K562 (cell line): ENCODE measurements around the gene IL17RA. TPM values are rescaled to one million over a fixed set of nuclear protein-coding genes. Genes with fewer than 3 reads are reported as not detected.

ENCODE experiments used
- ATAC-seq: fragments of 200-7000 bp; cut with Tn5 transposase; 3 replicates; pipeline ENCODE4 v1.9.1; 2020; ENCODE audit warnings: moderate library complexity
- BruUV-seq: library from RNA; stranded (reverse); fragments of 400-500 nt; replicated peaks from 2 replicates; lab custom pipeline; 2021; lab: Mats Ljungman, UMichigan
- CTCF ChIA-PET: fragments of 300-600 bp; formaldehyde crosslinking; extraction: SDS; loops from one replicate; lab custom pipeline; 2021; ENCODE audit warnings: low intra/inter-chr PET ratio; lab: Yijun Ruan, JAX
- POLR2A ChIA-PET: fragments of 300-600, 350-650 bp; sonication (Branson Sonifier 250); formaldehyde crosslinking; extraction: SDS; loops from one replicate; lab custom pipeline; 2021; ENCODE audit warnings: antibody characterized with exemption, inconsistent platforms; lab: Yijun Ruan, JAX
- DNase-seq, 4 experiments: peaks; one replicate each; pipeline versions ENCODE4 v3.0.0 to v3.0.0-alpha.2; 2011 to 2018; ENCODE audit warnings: low spot score in 3 of 4, mixed read lengths in 3 of 4; ENCODE audit errors: extremely low read depth in 1 of 4
- FAIRE-seq: peaks from 2 replicates; lab custom pipeline; 2011; peaks lifted over from hg19 to GRCh38; lab: Jason Lieb, UNC
- H2AFZ ChIP-seq: 2 replicates; pipeline ENCODE4 v1.6.0; 2011; ENCODE audit warnings: low read depth, low read length, control low read depth, inconsistent platforms
- H3K27ac ChIP-seq: fragments of 200-600 bp; 3 replicates; pipeline ENCODE4 v1.8.0; 2011; ENCODE audit warnings: low read depth, mild to moderate bottlenecking, control low read depth, inconsistent platforms, low read length, moderate library complexity, mixed read lengths; ENCODE audit errors: extremely low read depth
- H3K27me3 ChIP-seq, 2 experiments: fragments of 300-600 bp in 1 of 2; 2 replicates in 1 of 2; 3 replicates in 1 of 2; pipeline versions ENCODE4 v1.6.0 to v1.8.0; 2011; ENCODE audit warnings: inconsistent platforms in 2 of 2, low read length in 2 of 2, mild to moderate bottlenecking in 1 of 2, mixed read lengths in 1 of 2, moderate library complexity in 1 of 2; ENCODE audit not compliant: control insufficient read depth in 2 of 2, insufficient read depth in 2 of 2
- H3K36me3 ChIP-seq: fragments of 300-600 bp; 3 replicates; pipeline ENCODE4 v1.8.0; 2011; ENCODE audit warnings: mild to moderate bottlenecking, low read length, inconsistent platforms; ENCODE audit not compliant: control insufficient read depth, insufficient read depth
- H3K4me1 ChIP-seq, 2 experiments: fragments of 200-600 bp in 1 of 2; replicated peaks in 1 of 2; 2 replicates in 1 of 2; 3 replicates in 1 of 2; pipeline versions ENCODE4 v1.5.1 to v1.8.0; 2011; ENCODE audit warnings: inconsistent platforms in 2 of 2, low read length in 2 of 2, mild to moderate bottlenecking in 1 of 2, mixed read lengths in 1 of 2, moderate library complexity in 1 of 2; ENCODE audit not compliant: control insufficient read depth in 2 of 2, insufficient read depth in 2 of 2
- H3K4me2 ChIP-seq: 2 replicates; pipeline ENCODE4 v1.6.1; 2011; ENCODE audit warnings: low read length, control low read depth, inconsistent platforms, mixed read lengths; ENCODE audit not compliant: insufficient read depth
- H3K4me3 ChIP-seq: fragments of 200-600 bp; sonication (generic), shearing (Covaris generic); 2 replicates; pipeline ENCODE4 v1.5.1; 2016; ENCODE audit warnings: control low read depth, inconsistent platforms
- H3K79me2 ChIP-seq: fragments of 200-600 bp; 3 replicates; pipeline ENCODE4 v1.8.0; 2011; ENCODE audit warnings: low read length, inconsistent platforms; ENCODE audit not compliant: control insufficient read depth, insufficient read depth
- H3K9ac ChIP-seq, 2 experiments: 2 replicates each; pipeline versions ENCODE4 v1.6.0 to v1.6.1; 2011; ENCODE audit warnings: low read depth in 2 of 2, low read length in 2 of 2, control low read depth in 1 of 2, inconsistent platforms in 1 of 2, mild to moderate bottlenecking in 1 of 2, mixed read lengths in 1 of 2; ENCODE audit not compliant: insufficient read depth in 1 of 2
- H3K9me1 ChIP-seq: one replicate; pipeline ENCODE4 v1.6.0; 2011; ENCODE audit warnings: inconsistent platforms, mild to moderate bottlenecking, low read length, moderate library complexity; ENCODE audit not compliant: control insufficient read depth, insufficient read depth
- H3K9me3 ChIP-seq: replicated peaks from 2 replicates; pipeline ENCODE4 v1.5.1; 2011; ENCODE audit warnings: low read depth, low read length, inconsistent platforms; ENCODE audit not compliant: control insufficient read depth, insufficient read depth
- H4K20me1 ChIP-seq: replicated peaks from 2 replicates; pipeline ENCODE4 v1.6.1; 2011; ENCODE audit warnings: low read length, inconsistent platforms, mixed read lengths; ENCODE audit not compliant: control insufficient read depth, insufficient read depth
- CBX3 ChIP-seq, 2 experiments: IDR thresholded peaks; 1 replicate in 1 of 2; 2 replicates in 1 of 2; pipeline ENCODE4 v1.6.1; 2012; ENCODE audit warnings: inconsistent platforms in 2 of 2, low read length in 2 of 2, borderline replicate concordance in 1 of 2, control low read depth in 1 of 2
- ELK3 ChIP-seq: fragments of 450-650 bp; formaldehyde crosslinking; IDR thresholded peaks from 2 replicates; pipeline ENCODE4 v1.4.0; 2020; ENCODE audit warnings: mild to moderate bottlenecking
- HDAC6 ChIP-seq: IDR thresholded peaks from 2 replicates; pipeline ENCODE4 v1.6.1; 2012; ENCODE audit warnings: low read depth, mild to moderate bottlenecking, control low read depth, inconsistent platforms, low read length, moderate library complexity
- HDGF ChIP-seq: fragments of 450-650 bp; IDR thresholded peaks from 2 replicates; pipeline ENCODE4 v1.6.1; 2016
- MTA1 ChIP-seq: fragments of 450-650 bp; IDR thresholded peaks from 2 replicates; pipeline ENCODE4 v1.6.1; 2017; ENCODE audit warnings: borderline replicate concordance
- PHF8 ChIP-seq: fragments of 200-600 bp; sonication (generic); IDR thresholded peaks from 2 replicates; pipeline ENCODE4 v1.6.1; 2012; ENCODE audit warnings: mixed run types, mild to moderate bottlenecking, inconsistent platforms, low read length, moderate library complexity, borderline replicate concordance
- ZNF436 ChIP-seq: fragments of 250-450, 450-650 bp; sonication (Bioruptor Pico); formaldehyde crosslinking; IDR thresholded peaks from 2 replicates; pipeline ENCODE4 v1.7.0; 2020; ENCODE audit warnings: mild to moderate bottlenecking
- ZNF668 ChIP-seq: fragments of 250-450 bp; sonication (Bioruptor Pico); IDR thresholded peaks from 2 replicates; pipeline ENCODE4 v1.8.0; 2022; ENCODE audit warnings: mild to moderate bottlenecking, inconsistent platforms
- WGBS: fragments of 100-300 bp; shearing (Covaris generic); methylation state at CpG from one replicate; pipeline ENCODE4 v1.1.6; 2016; ENCODE audit warnings: low coverage, mixed read lengths; ENCODE audit not compliant: insufficient coverage; ENCODE audit errors: missing lambda C conversion rate; 5-methylcytosine and 5-hydroxymethylcytosine counted together
- in situ Hi-C: fragments of 300-500 bp; cut with MboI; formaldehyde crosslinking; loops from 4 replicates; pipeline ENCODE4 v1.15.0; 2018; ENCODE audit warnings: inconsistent platforms, mixed read lengths
- intact Hi-C: fragments of 100-400 bp; cut with micrococcal nuclease; formaldehyde crosslinking; loops from 2 replicates; pipeline ENCODE4 v1.14.2; 2022
- polyA plus RNA-seq, 8 experiments: library from polyadenylated mRNA; depleted of rRNA in 4 of 8; stranded (reverse) in 5 of 8; unstranded in 3 of 8; fragments of >200 nt; fragmentation: Nextera tagmentation in 2 of 8; fragmentation: Illumina TruSeq in 1 of 8; extraction: Ambion mirVana in 2 of 8; extraction: Trizol in 1 of 8; gene quantifications; 2 replicates each; pipeline versions ENCODE4 v1.2.1 to v1.2.3, GENCODE V29; 2011 to 2014; ENCODE audit warnings: inconsistent platforms in 1 of 8, missing spikeins in 1 of 8
- total RNA-seq, 7 experiments: library from RNA; depleted of rRNA in 6 of 7; stranded (reverse); fragments of >200 nt in 6 of 7; fragmentation: Illumina TruSeq in 2 of 7; extraction: Trizol in 2 of 7; gene quantifications; 2 replicates each; pipeline versions ENCODE4 v1.2.1 to v1.2.3, GENCODE V29; 2011 to 2021; ENCODE audit warnings: low replicate concordance in 1 of 7

The IL17RA gene
- total and polyA plus RNA-seq, 9 of the 15 experiments (the other 6 are each of a cell fraction or from before 2014, with no cell fraction given), result 0.17 to 11.8 (median 3.7) TPM

- Histone ChIP-seq H3K79me2 (peaks cover 8% of the 10 kb centered on the region; the same call in 1 of the 3 replicates), H3K9me1 (no peaks in the 10 kb centered on the region), H3K27me3 (no peaks in the 10 kb centered on the region), H3K4me2 (no peak overlapping the region), H3K36me3 (peaks cover 18% of the 10 kb centered on the region; the same call in 1 of the 3 replicates), H2AFZ (no peak overlapping the region), H4K20me1 (peaks cover 15% of the 10 kb centered on the region), H3K4me1 (peaks cover 5 to 7% of the 10 kb centered on the region in 2 experiments; a peak in 2 of 5 replicates), H3K4me3 (no peak overlapping the region), H3K9ac (no peak overlapping the region), H3K27ac (no peak overlapping the region), H3K9me3 (no peaks in the 10 kb centered on the region)
- no peak for TF ChIP-seq ZNF436 (CRISPR knock-in tag)
- no peak for TF ChIP-seq CBX3 (IDR thresholded peaks at IDR 0.05; ENCODE audit: borderline replicate concordance in 1 of 2, low read length in 2 of 2)
- no peak for TF ChIP-seq HDAC6
- TF ChIP-seq ELK3 (CRISPR knock-in tag), result no peak
- TF ChIP-seq PHF8, result no peak
- no peak for TF ChIP-seq HDGF
- no peak for TF ChIP-seq MTA1
- TF ChIP-seq ZNF668, result no peak
- POLR2A ChIA-PET, result no interaction called here
- ATAC-seq (no peak), FAIRE-seq (no peak), DNase-seq (no peak)
- intact Hi-C loops (no loop called here), in situ Hi-C loops (no loop called here)
- CTCF ChIA-PET, result no interaction called here
- WGBS, result 69% methylated on average over 6 of the region's 6 CpGs
- BruUV-seq, result no TSS peak
These were observed 67.5 kb downstream of the IL17RA start for GRCh38 chr22:17152340-17152739.
